HepG2 (cell line): Measurements from ENCODE around the gene MGAT1. TPM values are rescaled to one million over a fixed set of nuclear protein-coding genes. Genes with fewer than 3 reads are reported as not detected.
A peak's percentile ranks its signal among the peaks of the same experiment; 100 is the strongest.

Experiments used
- CSRNP2 ChIP-seq: sonication (generic); formaldehyde crosslinking; conservative IDR thresholded peaks from 2 replicates; pipeline ENCODE4 v1.8.0; 2022; ENCODE audit warnings: low read depth, missing genetic modification reagents
- DPF2 ChIP-seq: sonication (generic); formaldehyde crosslinking; IDR thresholded peaks from 2 replicates; pipeline ENCODE4 v1.4.0; 2020; ENCODE audit warnings: mild to moderate bottlenecking, low read depth, missing genetic modification reagents, borderline replicate concordance
- ETV6 ChIP-seq: sonication (generic); formaldehyde crosslinking; conservative IDR thresholded peaks from 2 replicates; pipeline ENCODE4 v1.4.0; 2020; ENCODE audit warnings: missing genetic modification reagents
- GABPB1 ChIP-seq: IDR thresholded peaks from 2 replicates; pipeline ENCODE4 v1.6.1; 2016; ENCODE audit warnings: mild to moderate bottlenecking, missing genetic modification reagents, moderate library complexity, missing compliant biosample characterization
- MEF2D ChIP-seq: sonication (generic); formaldehyde crosslinking; IDR thresholded peaks from 2 replicates; pipeline ENCODE4 v1.5.1; 2020; ENCODE audit warnings: mild to moderate bottlenecking, missing genetic modification reagents
- ONECUT2 ChIP-seq: sonication (generic); formaldehyde crosslinking; IDR thresholded peaks from 2 replicates; pipeline ENCODE4 v1.4.0; 2020; ENCODE audit warnings: missing genetic modification reagents
- POLR2AphosphoS2 ChIP-seq: IDR thresholded peaks from 2 replicates; pipeline ENCODE4 v1.6.1; 2011; ENCODE audit warnings: low read depth, low read length, improper control_type of control experiment
- RFX3 ChIP-seq: IDR thresholded peaks from 2 replicates; pipeline ENCODE4 v1.6.1; 2016; ENCODE audit warnings: missing biosample characterization, missing genetic modification reagents
- TRAFD1 ChIP-seq: sonication (generic); formaldehyde crosslinking; IDR thresholded peaks from 2 replicates; pipeline ENCODE4 v1.5.1; 2020; ENCODE audit warnings: missing genetic modification reagents, mild to moderate bottlenecking, borderline replicate concordance
- ZFP37 ChIP-seq: sonication (generic); formaldehyde crosslinking; IDR thresholded peaks from 2 replicates; pipeline ENCODE4 v1.4.0; 2020; ENCODE audit warnings: missing genetic modification reagents, borderline replicate concordance
- ZNF407 ChIP-seq: sonication (generic); formaldehyde crosslinking; IDR thresholded peaks from one replicate; pipeline ENCODE4 v1.5.1; 2020; ENCODE audit warnings: mild to moderate bottlenecking, missing genetic modification reagents; ENCODE audit errors: not compliant biosample characterization
- ZNF446 ChIP-seq: sonication (generic); formaldehyde crosslinking; IDR thresholded peaks from 2 replicates; pipeline ENCODE4 v1.5.0; 2020; ENCODE audit warnings: mild to moderate bottlenecking, missing genetic modification reagents
- polyA plus RNA-seq, 8 experiments: library from polyadenylated mRNA; depleted of rRNA in 3 of 8; stranded (reverse) in 7 of 8; unstranded in 1 of 8; fragments of >200 nt; fragmentation: Illumina TruSeq in 4 of 8; extraction: Trizol in 4 of 8; gene quantifications; 2 replicates each; pipeline versions ENCODE4 v1.2.1 to v1.2.3, GENCODE V29; 2011 to 2016; ENCODE audit warnings: low read depth in 4 of 8, missing spikeins in 1 of 8, mixed read lengths in 1 of 8; ENCODE audit not compliant: insufficient read depth in 1 of 8
- total RNA-seq, 5 experiments: library from RNA; depleted of rRNA; stranded (reverse); fragments of >200 nt; fragmentation: Illumina TruSeq; extraction: Trizol; gene quantifications; 2 replicates each; pipeline ENCODE4 v1.2.3, GENCODE V29; 2016; ENCODE audit warnings: low read depth in 1 of 5
- TF ChIP-seq, protein P1 (sequence below): sonication (generic); formaldehyde crosslinking; IDR thresholded peaks from 2 replicates; pipeline ENCODE4 v1.4.0; 2020; ENCODE audit warnings: mild to moderate bottlenecking, missing genetic modification reagents

Gene MGAT1
- total and polyA plus RNA-seq, 2 of the 13 experiments (the other 11 are each of a cell fraction or from before 2014, with no cell fraction given), result 50.1 to 55.3 TPM

GRCh38 chr5:180810210-180810958 lies 7.8 kb upstream of the MGAT1 start (continued):
- TF ChIP-seq ZNF407 (CRISPR knock-in tag) (peak; percentile 65), ETV6 (no peak), ZNF446 (no peak; the same call in 1 of the 2 replicates), ONECUT2 (CRISPR knock-in tag) (peak; percentile 8; the same call in 1 of the 2 replicates), DPF2 (CRISPR knock-in tag) (no peak; the same call in 1 of the 2 replicates), CSRNP2 (no peak), MEF2D (CRISPR knock-in tag) (no peak), GABPB1 (CRISPR knock-in tag) (peak; percentile 92), RFX3 (CRISPR knock-in tag) (0 out of 2 replicates have a peak, but pooled peaks have one; percentile 35), POLR2AphosphoS2 (0 out of 2 replicates have a peak, but pooled peaks have one; percentile 58), ZFP37 (CRISPR knock-in tag) (no peak; the same call in 1 of the 2 replicates), TRAFD1 (CRISPR knock-in tag) (0 out of 2 replicates have a peak, but pooled peaks have one; percentile 26)
- TF ChIP-seq, protein P1, sequence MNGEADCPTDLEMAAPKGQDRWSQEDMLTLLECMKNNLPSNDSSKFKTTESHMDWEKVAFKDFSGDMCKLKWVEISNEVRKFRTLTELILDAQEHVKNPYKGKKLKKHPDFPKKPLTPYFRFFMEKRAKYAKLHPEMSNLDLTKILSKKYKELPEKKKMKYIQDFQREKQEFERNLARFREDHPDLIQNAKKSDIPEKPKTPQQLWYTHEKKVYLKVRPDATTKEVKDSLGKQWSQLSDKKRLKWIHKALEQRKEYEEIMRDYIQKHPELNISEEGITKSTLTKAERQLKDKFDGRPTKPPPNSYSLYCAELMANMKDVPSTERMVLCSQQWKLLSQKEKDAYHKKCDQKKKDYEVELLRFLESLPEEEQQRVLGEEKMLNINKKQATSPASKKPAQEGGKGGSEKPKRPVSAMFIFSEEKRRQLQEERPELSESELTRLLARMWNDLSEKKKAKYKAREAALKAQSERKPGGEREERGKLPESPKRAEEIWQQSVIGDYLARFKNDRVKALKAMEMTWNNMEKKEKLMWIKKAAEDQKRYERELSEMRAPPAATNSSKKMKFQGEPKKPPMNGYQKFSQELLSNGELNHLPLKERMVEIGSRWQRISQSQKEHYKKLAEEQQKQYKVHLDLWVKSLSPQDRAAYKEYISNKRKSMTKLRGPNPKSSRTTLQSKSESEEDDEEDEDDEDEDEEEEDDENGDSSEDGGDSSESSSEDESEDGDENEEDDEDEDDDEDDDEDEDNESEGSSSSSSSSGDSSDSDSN, result peak; percentile 92
